Retinal pigment epithelial cell (primary cell): Measurements from ENCODE around the gene KRTAP10-7.
"Not testable (repeated sequence)": the region's sequence is repeated elsewhere in the genome, so short reads cannot be mapped to it uniquely, and the experiment has no call there.

ENCODE experiments used
- DNase-seq: peaks from one replicate; pipeline ENCODE4 v3.0.0-alpha.2; 2010; ENCODE audit warnings: low read depth
- H3K4me3 ChIP-seq: 2 replicates; pipeline ENCODE4 v1.5.1; 2011; ENCODE audit warnings: mild to moderate bottlenecking, low read length, control low read depth, moderate library complexity
- CTCF ChIP-seq: conservative IDR thresholded peaks from 2 replicates; pipeline ENCODE4 v1.5.1; 2011; ENCODE audit warnings: low read depth, low read length, control low read depth, inconsistent platforms

KRTAP10-7 gene

GRCh38 chr21:44600118-44600978 lies at the start of gene KRTAP10-7:
TSS of gene KRTAP10-7 (plus strand) at chr21:44600597. CDS start at chr21:44600622, 25 bp downstream.
- not testable (repeated sequence) for H3K4me3 ChIP-seq, DNase-seq

GRCh38 chr21:44550807-44551206 lies 49.6 kb upstream of the KRTAP10-7 start:
- no peak overlapping the region for H3K4me3 ChIP-seq
- no peak for TF ChIP-seq CTCF
- DNase-seq, result no peak

- TF ChIP-seq CTCF, result no peak
- no peak for DNase-seq
- H3K4me3 ChIP-seq, result no peak within 1 kb of the TSS
Measured at GRCh38 chr21:44551340-44551961, 48.9 kb upstream of the KRTAP10-7 start, which contains the start of gene KRTAP10-2. TSS of gene KRTAP10-2 (minus strand) at chr21:44551505. CDS start at chr21:44551458, 47 bp downstream.

- TF ChIP-seq CTCF, result no peak
- H3K4me3 ChIP-seq, result no peak overlapping the region
- no peak for DNase-seq
Measured at GRCh38 chr21:44552136-44552535, 48.3 kb upstream of the KRTAP10-7 start.

- TF ChIP-seq CTCF, result no peak
- no peak overlapping the region for H3K4me3 ChIP-seq
Measured at GRCh38 chr21:44552681-44553080, 47.7 kb upstream of the KRTAP10-7 start.

GRCh38 chr21:44555200-44555875 lies 45.1 kb upstream of the KRTAP10-7 start:
- no peak for DNase-seq
- TF ChIP-seq CTCF, result no peak
- H3K4me3 ChIP-seq, result no peak overlapping the region

More at GRCh38 chr21:44552681-44553080, 47.7 kb upstream of the KRTAP10-7 start:
- no peak for DNase-seq

- no peak for DNase-seq
- no peak overlapping the region for H3K4me3 ChIP-seq
- no peak for TF ChIP-seq CTCF
Measured at GRCh38 chr21:44556879-44557278, 43.5 kb upstream of the KRTAP10-7 start.
